CD4-positive, alpha-beta T cell (primary cell): ENCODE data around the gene MECR. TPM values are rescaled to one million over a fixed set of nuclear protein-coding genes. Genes with fewer than 3 reads are reported as not detected.

ENCODE experiments used
- ATAC-seq: fragments of 200-7000 bp; cut with Tn5 transposase; one replicate; pipeline ENCODE4 v1.10.0; 2022; ENCODE audit warnings: mild to moderate bottlenecking; ENCODE audit not compliant: poor library complexity
- CTCF ChIA-PET: fragments of 350-600 bp; sonication (Branson Sonifier 250); formaldehyde crosslinking; loops from one replicate; lab custom pipeline; 2021; ENCODE audit warnings: antibody characterized with exemption, inconsistent platforms; lab: Charles Lee
- POLR2A ChIA-PET: fragments of 350-600 bp; sonication (Branson Sonifier 250); formaldehyde crosslinking; loops from one replicate; lab custom pipeline; 2021; ENCODE audit warnings: antibody characterized with exemption, inconsistent platforms; lab: Charles Lee
- DNase-seq, 14 experiments: peaks; one replicate each; pipeline ENCODE4 v3.0.0-alpha.2; 2013 to 2020; ENCODE audit warnings: mixed read lengths in 2 of 14
- H3K27ac ChIP-seq, 2 donors: one replicate each; pipeline versions ENCODE4 v1.5.1 to v1.7.0; 2013; ENCODE audit warnings: low read length in 2 of 2, low read depth in 1 of 2, mild to moderate bottlenecking in 1 of 2
- H3K27me3 ChIP-seq, 2 experiments: 1 replicate in 1 of 2; 2 replicates in 1 of 2; pipeline versions ENCODE4 v1.6.1 to v1.7.0; 2013; ENCODE audit warnings: low read length in 2 of 2, control low read depth in 1 of 2, mild to moderate bottlenecking in 1 of 2, moderate library complexity in 1 of 2; ENCODE audit not compliant: insufficient read depth in 2 of 2, control insufficient read depth in 1 of 2
- H3K36me3 ChIP-seq: one replicate; pipeline ENCODE4 v1.6.1; 2013; ENCODE audit warnings: low read length, control low read depth; ENCODE audit not compliant: insufficient read depth
- H3K4me1 ChIP-seq: one replicate; pipeline ENCODE4 v1.6.1; 2013; ENCODE audit warnings: low read length, control low read depth; ENCODE audit not compliant: insufficient read depth
- H3K4me3 ChIP-seq: one replicate; pipeline ENCODE4 v1.5.1; 2013; ENCODE audit warnings: mild to moderate bottlenecking, low read length, moderate library complexity
- H3K9me3 ChIP-seq, 2 experiments: 1 replicate in 1 of 2; 2 replicates in 1 of 2; pipeline versions ENCODE4 v1.6.1 to v1.7.0; 2013; ENCODE audit warnings: low read length in 2 of 2, mild to moderate bottlenecking in 2 of 2, control low read depth in 1 of 2, moderate library complexity in 1 of 2; ENCODE audit not compliant: control insufficient read depth in 1 of 2, insufficient read depth in 1 of 2
- H3K27ac Mint-ChIP-seq: one replicate; pipeline ENCODE4 v1.8.0; 2020; ENCODE audit warnings: mixed read lengths
- H3K27me3 Mint-ChIP-seq: one replicate; pipeline ENCODE4 v1.8.0; 2021; ENCODE audit warnings: mixed read lengths
- H3K36me3 Mint-ChIP-seq: one replicate; pipeline ENCODE4 v1.8.0; 2021; ENCODE audit warnings: low read depth, mixed read lengths
- H3K4me1 Mint-ChIP-seq: one replicate; pipeline ENCODE4 v1.8.0; 2021; ENCODE audit warnings: low read depth, mixed read lengths
- H3K4me3 Mint-ChIP-seq: one replicate; pipeline ENCODE4 v1.8.0; 2020; ENCODE audit warnings: mild to moderate bottlenecking, mixed read lengths
- H3K9me3 Mint-ChIP-seq: one replicate; pipeline ENCODE4 v1.8.0; 2020; ENCODE audit warnings: mixed read lengths
- intact Hi-C, 2 experiments: fragments of 100-400 bp; cut with DNase I in 1 of 2; cut with micrococcal nuclease in 1 of 2; formaldehyde crosslinking; loops; one replicate each; pipeline versions ENCODE4 v1.15.1 to v1.9.0; 2023 to 2025; cut with DNase I, micrococcal nuclease
- total RNA-seq, 174 experiments: library from RNA in 2 of 174; stranded (reverse) in 2 of 174; gene quantifications; one replicate each; pipeline ENCODE4 v1.2.3 and lab custom pipeline; 2021 to 2026
- TF ChIP-seq, protein P1 (sequence below): fragments of 200-600 bp; IDR thresholded peaks from one replicate; pipeline ENCODE4 v1.8.0; 2022; ENCODE audit warnings: antibody characterized with exemption, mild to moderate bottlenecking

Gene MECR
- total RNA-seq, 2 experiments from 2014 or later = 5.5 to 6.6 TPM

DNA sequence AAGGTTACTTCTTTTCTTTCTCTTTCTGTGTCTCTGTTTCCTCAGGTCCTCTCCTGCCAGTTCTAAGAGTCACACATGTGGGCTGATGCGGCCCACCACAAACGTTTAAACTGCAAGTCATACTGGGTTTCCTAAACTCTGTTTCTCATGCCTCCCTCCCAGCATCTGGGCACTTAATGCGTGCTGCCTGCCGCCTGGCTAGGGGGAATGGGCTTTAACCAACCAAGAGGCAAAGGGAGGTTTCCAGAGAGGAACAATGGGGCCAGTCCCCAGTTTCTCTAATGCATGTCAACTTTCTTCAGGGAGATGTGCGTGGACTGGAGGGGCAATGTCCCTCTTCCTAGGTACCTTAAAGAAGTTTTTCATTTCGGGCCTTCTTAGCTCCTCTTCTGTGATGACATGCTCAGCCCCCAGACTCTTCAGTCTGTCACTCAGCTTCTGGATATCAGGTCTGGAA, 29.1 kb downstream of the MECR start:
- TF ChIP-seq, protein P1, sequence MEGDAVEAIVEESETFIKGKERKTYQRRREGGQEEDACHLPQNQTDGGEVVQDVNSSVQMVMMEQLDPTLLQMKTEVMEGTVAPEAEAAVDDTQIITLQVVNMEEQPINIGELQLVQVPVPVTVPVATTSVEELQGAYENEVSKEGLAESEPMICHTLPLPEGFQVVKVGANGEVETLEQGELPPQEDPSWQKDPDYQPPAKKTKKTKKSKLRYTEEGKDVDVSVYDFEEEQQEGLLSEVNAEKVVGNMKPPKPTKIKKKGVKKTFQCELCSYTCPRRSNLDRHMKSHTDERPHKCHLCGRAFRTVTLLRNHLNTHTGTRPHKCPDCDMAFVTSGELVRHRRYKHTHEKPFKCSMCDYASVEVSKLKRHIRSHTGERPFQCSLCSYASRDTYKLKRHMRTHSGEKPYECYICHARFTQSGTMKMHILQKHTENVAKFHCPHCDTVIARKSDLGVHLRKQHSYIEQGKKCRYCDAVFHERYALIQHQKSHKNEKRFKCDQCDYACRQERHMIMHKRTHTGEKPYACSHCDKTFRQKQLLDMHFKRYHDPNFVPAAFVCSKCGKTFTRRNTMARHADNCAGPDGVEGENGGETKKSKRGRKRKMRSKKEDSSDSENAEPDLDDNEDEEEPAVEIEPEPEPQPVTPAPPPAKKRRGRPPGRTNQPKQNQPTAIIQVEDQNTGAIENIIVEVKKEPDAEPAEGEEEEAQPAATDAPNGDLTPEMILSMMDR = no peak
- Mint-ChIP-seq H3K27me3 (no peaks in the 10 kb centered on the region), H3K4me1 (no peaks in the 10 kb centered on the region), H3K4me3 (no peak overlapping the region), H3K9me3 (no peaks in the 10 kb centered on the region), H3K36me3 (peaks cover 57% of the 10 kb centered on the region), H3K27ac (no peak overlapping the region)
- no peak overlapping the region for H3K4me3 ChIP-seq
- ATAC-seq = no peak
- H3K9me3 ChIP-seq = no peaks in the 10 kb centered on the region
- DNase-seq = no peak
- intact Hi-C loops = loop anchor here (2.0 to 10.0 kb wide), 4 partner anchors 77 to 415 kb away; partner anchors contain the start of gene TMEM200B (in 1 of the 2)
- no peak overlapping the region for H3K27ac ChIP-seq
- H3K27me3 ChIP-seq = no peaks in the 10 kb centered on the region
- ChIA-PET CTCF (interaction anchor here (1.5 to 1.6 kb wide), 2 partner anchors 19 to 100 kb away, joined by 3 to 5 read pairs; no protein-coding TSS in a partner anchor), POLR2A (interaction anchor here (0.9 to 1.6 kb wide), 3 partner anchors 13 to 320 kb away, joined by 3 to 15 read pairs (median 4); partner anchors contain the start of gene SRSF4)
- peaks cover 26% of the 10 kb centered on the region for H3K36me3 ChIP-seq
- H3K4me1 ChIP-seq = peaks cover 3% of the 10 kb centered on the region

DNA sequence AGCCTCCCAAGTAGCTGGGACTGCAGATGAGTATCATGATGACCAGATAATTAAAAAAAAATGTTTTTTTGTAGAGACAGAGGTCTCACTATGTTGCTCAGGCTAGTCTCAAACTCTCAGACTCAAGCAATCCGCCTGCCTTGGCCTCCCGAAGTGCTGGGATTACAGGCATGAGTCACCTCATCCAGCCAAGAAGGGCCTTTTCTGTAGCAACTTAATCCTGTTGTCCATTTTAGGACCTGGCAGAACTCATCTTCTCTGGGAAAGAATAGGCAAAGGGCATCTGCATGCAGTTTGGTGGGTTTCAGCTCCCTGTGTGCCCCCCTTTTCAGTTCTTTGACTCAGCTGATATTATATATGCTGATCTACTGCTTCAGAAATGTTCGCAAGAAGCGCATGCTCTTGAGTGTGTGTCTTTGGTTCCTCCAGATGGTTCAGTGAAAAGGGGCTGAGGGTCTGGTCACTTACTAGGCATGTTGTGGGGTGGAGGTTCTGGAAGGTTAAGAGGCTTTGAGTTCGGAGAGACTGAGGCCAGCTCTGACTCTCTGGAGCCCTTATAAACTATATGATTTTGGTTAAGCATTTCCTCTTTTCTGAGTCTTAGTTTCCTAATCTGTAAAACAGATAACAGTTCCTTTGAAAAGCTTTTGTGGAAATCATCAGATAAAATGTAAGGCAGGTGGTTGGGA, 29.7 kb downstream of the MECR start:
- CTCF ChIA-PET = interaction anchor here (1.5 kb wide), 1 partner anchor 19 kb away, joined by 5 read pairs; no protein-coding TSS in a partner anchor
- Histone ChIP-seq H3K4me1 (peaks cover 3% of the 10 kb centered on the region), H3K36me3 (peaks cover 22% of the 10 kb centered on the region), H3K27me3 (no peaks in the 10 kb centered on the region), H3K9me3 (no peaks in the 10 kb centered on the region), H3K27ac (no peak overlapping the region), H3K4me3 (no peak overlapping the region)
- intact Hi-C loops = loop anchor here in 1 of 2 experiments (5.0 to 10.0 kb wide), 2 partner anchors 76 to 169 kb away; partner anchors contain the start of gene TMEM200B
- no peak overlapping the region for H3K4me3 Mint-ChIP-seq
- ATAC-seq (no peak), DNase-seq (no peak)
- no peaks in the 10 kb centered on the region for H3K27me3 Mint-ChIP-seq
- no peak overlapping the region for H3K27ac Mint-ChIP-seq
- POLR2A ChIA-PET = interaction anchor here (0.9 to 1.3 kb wide), 2 partner anchors 13 to 319 kb away, joined by 3 to 4 read pairs; no protein-coding TSS in a partner anchor
- no peaks in the 10 kb centered on the region for H3K4me1 Mint-ChIP-seq
- TF ChIP-seq, protein P1 = no peak
- no peaks in the 10 kb centered on the region for H3K9me3 Mint-ChIP-seq
- H3K36me3 Mint-ChIP-seq = peaks cover 54% of the 10 kb centered on the region

DNA sequence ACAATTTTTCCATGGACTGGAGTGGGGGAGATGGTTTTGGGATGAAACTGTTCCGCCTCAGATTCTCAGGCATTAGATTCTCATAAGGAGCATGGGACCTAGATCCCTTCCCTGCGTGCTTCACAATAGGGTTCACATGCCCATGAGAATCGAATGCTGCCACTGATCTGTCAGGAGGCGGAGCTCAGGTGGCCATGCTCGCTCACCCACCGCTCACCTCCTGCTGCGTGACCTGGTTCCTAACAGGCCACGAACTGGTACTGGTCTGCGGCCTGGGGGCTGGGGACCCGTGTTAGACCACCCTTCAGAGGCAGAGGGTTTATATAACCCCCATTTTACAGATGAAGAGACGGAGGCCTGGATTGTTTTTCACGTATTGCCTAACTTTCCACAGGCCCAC, 32.7 kb downstream of the MECR start:
- POLR2A ChIA-PET = interaction anchor here (0.7 to 1.9 kb wide), 2 partner anchors 16 to 316 kb away, joined by 3 to 23 read pairs; partner anchors contain the start of gene SRSF4
- intact Hi-C loops = no loop called here
- DNase-seq (no peak), ATAC-seq (no peak)
- no peak overlapping the region for H3K27ac ChIP-seq
- peaks cover 48% of the 10 kb centered on the region for H3K36me3 Mint-ChIP-seq
- no peak overlapping the region for H3K4me3 Mint-ChIP-seq
- H3K9me3 ChIP-seq = no peaks in the 10 kb centered on the region
- CTCF ChIA-PET = interaction anchor here (0.7 to 2.1 kb wide), 7 partner anchors 16 to 316 kb away, joined by 3 to 12 read pairs (median 3); partner anchors contain the start of gene SRSF4
- H3K27me3 Mint-ChIP-seq = no peaks in the 10 kb centered on the region
- peaks cover 3% of the 10 kb centered on the region for H3K4me1 ChIP-seq
- no peak overlapping the region for H3K4me3 ChIP-seq
- peaks cover 33% of the 10 kb centered on the region for H3K36me3 ChIP-seq
- TF ChIP-seq, protein P1 = no peak
- H3K27ac Mint-ChIP-seq = no peak overlapping the region
- no peaks in the 10 kb centered on the region for H3K9me3 Mint-ChIP-seq
- H3K27me3 ChIP-seq = no peaks in the 10 kb centered on the region
- no peaks in the 10 kb centered on the region for H3K4me1 Mint-ChIP-seq
